Measurements from ENCODE around the gene CA4. TPM values are rescaled to one million over a fixed set of nuclear protein-coding genes. Genes with fewer than 3 reads are reported as not detected.

Gene CA4
- total and polyA plus RNA-seq, 2 of the 8 experiments (the other 6 are each of a cell fraction or from before 2014, with no cell fraction given): 3.6 to 4.2 TPM

GRCh38 chr17:60161598-60162330, 12.0 kb downstream of the CA4 start (continued):
- no peak for TF ChIP-seq TAF7 (optimal IDR thresholded peaks at IDR 0.05; ENCODE audit: borderline replicate concordance, low read depth, low read length)
- no peak for TF ChIP-seq NRF1 (IDR thresholded peaks at IDR 0.05; ENCODE audit: low read depth, low read length)
- no peak for TF ChIP-seq EZH2 (IDR thresholded peaks at IDR 0.05; ENCODE audit: low read depth, low read length, severe bottlenecking)
- TF ChIP-seq SRF (IDR thresholded peaks at IDR 0.05; ENCODE audit: low read depth, low read length): no peak
